ENCODE measurements around the gene GPR84. TPM values are rescaled to one million over a fixed set of nuclear protein-coding genes. Genes with fewer than 3 reads are reported as not detected.
A peak's percentile ranks its signal among the peaks of the same experiment; 100 is the strongest.

The GPR84 gene
- total and polyA plus RNA-seq, 2 of the 8 experiments (the other 6 are each of a cell fraction or from before 2014, with no cell fraction given): 0.09 TPM; not detected in 1

- peak within 1 kb of the TSS; percentile 71; the same call in 1 of the 2 replicates for H4K8ac ChIP-seq (ENCODE audit: extremely low read depth, insufficient read depth, low read length)
- peak within 1 kb of the TSS; percentile 38 for H4K5ac ChIP-seq (ENCODE audit: insufficient read length, low read depth, low read length)
- POLR2A ChIA-PET (ENCODE audit: partially characterized antibody): interaction anchor here (0.5 to 1.4 kb wide), 6 partner anchors 8 to 144 kb away, joined by 3 to 6 read pairs (median 3); partner anchors contain the start of genes CBX5 and HNRNPA1
Measured at GRCh38 chr12:54384591-54385041, 20.3 kb upstream of the GPR84 start, which contains the start of gene ZNF385A. ZNF385A (minus strand) TSS chr12:54384733; CDS start chr12:54384514, 219 bp downstream.

More at GRCh38 chr12:54384591-54385041, 20.3 kb upstream of the GPR84 start, which contains the start of gene ZNF385A:
- peak within 1 kb of the TSS; percentile 12 for H4K91ac ChIP-seq (replicated peaks; ENCODE audit: insufficient read length, low read length)
- H2AK5ac ChIP-seq (ENCODE audit: low read depth, low read length): no peak within 1 kb of the TSS
- H3K4me3 ChIP-seq (ENCODE audit: extremely low read depth in 1 of 4, insufficient read depth in 2 of 4, low read depth in 3 of 4, low read length in 4 of 4): peak within 1 kb of the TSS in 3 of 4 experiments; percentile 24 to 48 (median 29); a peak in 5 of 8 replicates
- H3K18ac ChIP-seq (ENCODE audit: extremely low read depth, low read length): peak within 1 kb of the TSS; percentile 75
- H3K79me1 ChIP-seq (ENCODE audit: low read depth, low read length): 0 out of 2 replicates have a peak, but pooled peaks cover 3% of the 10 kb centered on the region
- H3K14ac ChIP-seq (ENCODE audit: insufficient read length): no peak within 1 kb of the TSS
- no peaks in the 10 kb centered on the region for H3K9me3 ChIP-seq (ENCODE audit: insufficient read depth in 2 of 2, low read depth in 1 of 2, low read length in 1 of 2)
- no peak within 1 kb of the TSS for H3K4ac ChIP-seq (replicated peaks; ENCODE audit: insufficient read length, low read depth, low read length)
- no peak for TF ChIP-seq TAF7 (optimal IDR thresholded peaks at IDR 0.05; ENCODE audit: borderline replicate concordance, low read depth, low read length)
- TF ChIP-seq ZNF274 (IDR thresholded peaks at IDR 0.05; ENCODE audit: borderline replicate concordance, extremely low read depth, low read length): no peak
- H3K4me2 ChIP-seq (ENCODE audit: insufficient read depth in 1 of 2, low read depth in 2 of 2, low read length in 2 of 2): peak within 1 kb of the TSS; percentile 66 to 72
- no peak within 1 kb of the TSS; a peak in 1 of 7 replicates for H3K9ac ChIP-seq (replicated peaks in 1 of 4; ENCODE audit: extremely low read depth in 1 of 4, low read depth in 3 of 4, low read length in 3 of 4)
- no peak within 1 kb of the TSS for H2BK120ac ChIP-seq (replicated peaks; ENCODE audit: low read depth, low read length)
- H3K79me2 ChIP-seq (ENCODE audit: control insufficient read depth in 1 of 2, insufficient read depth in 2 of 2, low read length in 2 of 2): no peaks in the 10 kb centered on the region
- peaks cover 4% of the 10 kb centered on the region for H3K23me2 ChIP-seq (ENCODE audit: low read depth, low read length)
- 0 out of 2 replicates have a peak within 1 kb of the TSS, but pooled peaks have one; percentile 23 for H2BK20ac ChIP-seq (ENCODE audit: low read length)
- peak within 1 kb of the TSS; percentile 57; the same call in 1 of the 2 replicates for H3K27ac ChIP-seq (ENCODE audit: low read depth, low read length)
- H3K36me3 ChIP-seq (ENCODE audit: control insufficient read depth in 2 of 4, insufficient read depth in 4 of 4, low read length in 3 of 4): peaks cover 0 to 7% (median 2%) of the 10 kb centered on the region in 4 experiments; a peak in 3 of 8 replicates
- no peaks in the 10 kb centered on the region for H3K27me3 ChIP-seq (replicated peaks in 1 of 4; ENCODE audit: control insufficient read depth in 3 of 4, extremely low read depth in 1 of 4, insufficient read depth in 3 of 4, low read length in 3 of 4)
- peak within 1 kb of the TSS; percentile 77; the same call in 1 of the 2 replicates for H2BK15ac ChIP-seq (ENCODE audit: low read length)
- H2BK12ac ChIP-seq (ENCODE audit: low read depth, low read length): peak within 1 kb of the TSS; percentile 89; the same call in 1 of the 2 replicates
- DNase-seq (ENCODE audit: low read depth in 1 of 2, low spot score in 2 of 2): no peak
- WGBS, 2 experiments (ENCODE audit: extremely low coverage in 1 of 2, insufficient coverage in 1 of 2, insufficient read length in 1 of 2, insufficient replicate concordance in 2 of 2, low coverage in 1 of 2, low lambda C conversion rate in 2 of 2, missing lambda C conversion rate in 1 of 2): 58% methylated on average over 1 of the region's 1 CpG; no CpG with 5 or more reads in 1 of the 2 experiments
- no peak within 1 kb of the TSS for H2AFZ ChIP-seq (ENCODE audit: low read length)
- H2BK5ac ChIP-seq (ENCODE audit: low read depth, low read length): 0 out of 2 replicates have a peak within 1 kb of the TSS, but pooled peaks have one; percentile 48
- no peak within 1 kb of the TSS for H3K23ac ChIP-seq (ENCODE audit: insufficient read length)
- peaks cover 0 to 2% of the 10 kb centered on the region in 2 experiments for H4K20me1 ChIP-seq (replicated peaks in 1 of 2; ENCODE audit: control insufficient read depth in 1 of 2, insufficient read depth in 2 of 2, low read length in 2 of 2)
- CTCF ChIA-PET (ENCODE audit: partially characterized antibody): interaction anchor here (0.5 to 10.5 kb wide), 12 partner anchors 7 to 1611 kb away, joined by 3 to 168 read pairs (median 6); no protein-coding TSS in a partner anchor
- H3K4me1 ChIP-seq (replicated peaks in 1 of 4; ENCODE audit: control insufficient read depth in 3 of 4, insufficient read depth in 4 of 4, low read length in 3 of 4): peaks cover 42 to 50% (median 45%) of the 10 kb centered on the region in 4 experiments
- no peak for FAIRE-seq
- H3K56ac ChIP-seq (replicated peaks; ENCODE audit: insufficient read length, low read depth, low read length): no peak within 1 kb of the TSS

Measured in H1 (cell line).